T-helper 1 cell treated with Interleukin-12 subunit alpha and Interleukin-12 subunit beta and Interleukin-4 antibody, amounts not matched to agents 30 μg/mL and 1 μg/mL, for 36 hours (primary cell): ENCODE data around the gene GLIS1.
A peak's percentile ranks its signal among the peaks of the same experiment; 100 is the strongest.
"Not testable (repeated sequence)": the region's sequence is repeated elsewhere in the genome, so short reads cannot be mapped to it uniquely, and the experiment has no call there.

Source experiments
- H3K27ac Mint-ChIP-seq: one replicate; pipeline ENCODE4 v1.8.0; 2021; ENCODE audit warnings: mild to moderate bottlenecking, mixed read lengths
- H3K27me3 Mint-ChIP-seq: one replicate; pipeline ENCODE4 v1.8.0; 2021; ENCODE audit warnings: low read depth, mixed read lengths
- H3K36me3 Mint-ChIP-seq: one replicate; pipeline ENCODE4 v1.8.0; 2021; ENCODE audit warnings: low read depth, mixed read lengths
- H3K4me1 Mint-ChIP-seq: one replicate; pipeline ENCODE4 v1.8.0; 2021; ENCODE audit warnings: low read depth, mixed read lengths
- H3K4me3 Mint-ChIP-seq: one replicate; pipeline ENCODE4 v1.8.0; 2021; ENCODE audit warnings: mild to moderate bottlenecking, moderate library complexity, mixed read lengths
- H3K9me3 Mint-ChIP-seq: one replicate; pipeline ENCODE4 v1.8.0; 2021; ENCODE audit warnings: mixed read lengths

Gene GLIS1

GRCh38 chr1:53739109-53739681 lies at the start of gene GLIS1:
TSS of gene GLIS1 (minus strand) at chr1:53739164. CDS start at chr1:53738064, 1,100 bp downstream.
- Mint-ChIP-seq H3K4me3 (peak within 1 kb of the TSS; percentile 51), H3K27ac (no peak within 1 kb of the TSS), H3K9me3 (peaks cover 12% of the 10 kb centered on the region), H3K4me1 (no peaks in the 10 kb centered on the region), H3K36me3 (peaks cover 1% of the 10 kb centered on the region), H3K27me3 (peaks cover 78% of the 10 kb centered on the region)

GRCh38 chr1:53787655-53788054 lies 48.7 kb upstream of the GLIS1 start:
- H3K27me3 Mint-ChIP-seq = no peaks in the 10 kb centered on the region

DNA sequence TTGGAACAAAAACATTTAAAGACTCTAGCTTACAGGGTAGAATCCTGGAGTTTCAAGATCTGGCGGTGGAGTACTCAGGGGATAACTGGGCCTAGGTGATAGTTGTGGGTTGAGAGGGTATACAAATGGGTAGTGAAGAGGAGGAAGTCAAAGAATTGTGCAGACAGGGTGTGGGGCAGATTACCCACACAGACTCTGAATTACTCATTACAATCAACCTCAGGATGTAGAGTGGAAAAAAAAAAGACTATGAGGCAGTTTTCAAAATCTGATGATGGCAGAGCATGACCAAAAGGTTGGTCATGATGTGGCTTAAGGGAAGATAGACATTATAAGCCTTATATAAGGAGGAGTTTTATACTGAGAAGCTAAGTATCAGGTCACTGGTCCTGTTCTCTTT lies 44.1 kb upstream of the GLIS1 start:
- no peak overlapping the region for H3K4me3 Mint-ChIP-seq
- H3K9me3 Mint-ChIP-seq = no peaks in the 10 kb centered on the region
- H3K27ac Mint-ChIP-seq = peak overlapping the region; percentile 52
- peaks cover 20% of the 10 kb centered on the region for H3K4me1 Mint-ChIP-seq
- no peaks in the 10 kb centered on the region for H3K27me3 Mint-ChIP-seq
- H3K36me3 Mint-ChIP-seq = peaks cover 33% of the 10 kb centered on the region

More at GRCh38 chr1:53787655-53788054, 48.7 kb upstream of the GLIS1 start:
- peaks cover 29% of the 10 kb centered on the region for H3K36me3 Mint-ChIP-seq
- no peak overlapping the region for H3K4me3 Mint-ChIP-seq
- H3K4me1 Mint-ChIP-seq = peaks cover 10% of the 10 kb centered on the region
- H3K9me3 Mint-ChIP-seq = no peaks in the 10 kb centered on the region
- no peak overlapping the region for H3K27ac Mint-ChIP-seq

- Mint-ChIP-seq H3K4me1 (peaks cover 20% of the 10 kb centered on the region), H3K27me3 (no peaks in the 10 kb centered on the region), H3K36me3 (peaks cover 34% of the 10 kb centered on the region), H3K9me3 (no peaks in the 10 kb centered on the region), H3K4me3 (no peak overlapping the region), H3K27ac (peak overlapping the region; percentile 0)
Observed at GRCh38 chr1:53781654-53782053, 42.7 kb upstream of the GLIS1 start.

DNA sequence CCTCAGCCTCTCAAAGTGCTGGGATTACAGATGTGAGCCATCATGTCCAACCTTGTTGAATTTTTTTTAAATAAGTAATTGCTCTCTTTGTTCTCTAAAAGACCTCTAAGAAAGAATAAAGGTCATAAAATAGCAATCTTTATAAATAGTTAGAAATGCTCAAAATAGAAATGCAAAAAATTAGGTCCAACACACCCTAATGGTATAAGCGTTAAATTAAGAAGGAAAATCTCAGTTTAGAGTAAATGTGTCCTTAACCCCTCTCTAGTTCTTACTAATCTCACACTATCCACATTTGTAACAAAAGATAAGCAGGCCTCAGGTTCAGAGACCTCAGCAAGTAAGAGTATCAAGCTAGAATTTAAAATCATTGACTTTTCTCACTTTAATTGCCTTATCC lies 38.3 kb upstream of the GLIS1 start:
- Mint-ChIP-seq H3K27me3 (no peaks in the 10 kb centered on the region), H3K27ac (no peak overlapping the region), H3K36me3 (peaks cover 18% of the 10 kb centered on the region), H3K4me3 (no peak overlapping the region), H3K4me1 (peaks cover 10% of the 10 kb centered on the region), H3K9me3 (no peaks in the 10 kb centered on the region)

DNA sequence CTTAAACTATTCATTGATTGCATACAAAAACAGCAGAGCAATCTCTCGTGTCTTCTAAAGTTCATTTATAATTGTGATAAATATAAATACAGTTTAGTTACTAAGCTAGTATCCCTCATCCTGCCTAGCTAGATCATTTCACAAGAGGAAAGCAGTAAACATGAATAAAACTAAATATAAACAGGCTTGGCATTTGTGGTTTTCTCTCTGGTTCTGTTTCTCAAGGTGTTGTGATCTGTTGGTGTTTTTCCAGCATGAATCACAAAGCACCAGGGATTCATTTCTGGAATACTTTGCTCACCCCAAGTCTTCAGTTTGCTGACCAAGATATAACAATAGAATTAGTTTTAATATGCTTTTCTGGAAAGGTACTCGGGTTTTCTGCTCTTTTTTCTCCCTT lies 32.7 kb upstream of the GLIS1 start:
- Mint-ChIP-seq H3K36me3 (peaks cover 10% of the 10 kb centered on the region), H3K27ac (no peak overlapping the region), H3K4me1 (peaks cover 11% of the 10 kb centered on the region), H3K27me3 (no peaks in the 10 kb centered on the region), H3K4me3 (no peak overlapping the region), H3K9me3 (no peaks in the 10 kb centered on the region)

DNA sequence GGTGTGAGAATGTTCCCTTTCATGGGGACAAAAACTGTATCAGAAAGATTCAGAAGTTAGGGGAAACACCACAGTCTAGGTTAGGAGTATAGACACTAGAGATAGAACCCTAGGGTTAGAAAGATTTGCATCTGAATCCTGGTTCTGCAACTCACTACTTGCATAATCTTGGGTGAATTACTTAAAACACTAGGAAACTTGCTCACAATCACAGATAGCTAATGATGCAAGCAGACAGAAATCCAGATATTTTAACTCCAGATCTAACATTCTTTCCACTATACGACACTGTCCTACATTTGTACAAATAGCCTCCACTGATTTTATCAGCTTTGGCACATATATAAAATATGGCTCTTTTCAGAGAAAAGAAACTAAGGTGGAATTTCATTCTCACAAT lies 30.8 kb upstream of the GLIS1 start:
- H3K36me3 Mint-ChIP-seq = peaks cover 10% of the 10 kb centered on the region
- H3K4me3 Mint-ChIP-seq = no peak overlapping the region
- H3K27ac Mint-ChIP-seq = no peak overlapping the region
- no peaks in the 10 kb centered on the region for H3K9me3 Mint-ChIP-seq
- H3K4me1 Mint-ChIP-seq = peaks cover 27% of the 10 kb centered on the region
- H3K27me3 Mint-ChIP-seq = no peaks in the 10 kb centered on the region

GRCh38 chr1:53769184-53769583 lies 30.2 kb upstream of the GLIS1 start:
- peaks cover 11% of the 10 kb centered on the region for H3K36me3 Mint-ChIP-seq
- H3K4me3 Mint-ChIP-seq = no peak overlapping the region
- H3K9me3 Mint-ChIP-seq = no peaks in the 10 kb centered on the region
- no peak overlapping the region for H3K27ac Mint-ChIP-seq
- peaks cover 27% of the 10 kb centered on the region for H3K4me1 Mint-ChIP-seq
- no peaks in the 10 kb centered on the region for H3K27me3 Mint-ChIP-seq

- Mint-ChIP-seq H3K27me3 (no peaks in the 10 kb centered on the region), H3K4me1 (peaks cover 27% of the 10 kb centered on the region), H3K36me3 (peaks cover 14% of the 10 kb centered on the region), H3K4me3 (peak overlapping the region; percentile 77), H3K9me3 (no peaks in the 10 kb centered on the region), H3K27ac (peak overlapping the region; percentile 83)
Observed at GRCh38 chr1:53766831-53767405, 28.0 kb upstream of the GLIS1 start.

DNA sequence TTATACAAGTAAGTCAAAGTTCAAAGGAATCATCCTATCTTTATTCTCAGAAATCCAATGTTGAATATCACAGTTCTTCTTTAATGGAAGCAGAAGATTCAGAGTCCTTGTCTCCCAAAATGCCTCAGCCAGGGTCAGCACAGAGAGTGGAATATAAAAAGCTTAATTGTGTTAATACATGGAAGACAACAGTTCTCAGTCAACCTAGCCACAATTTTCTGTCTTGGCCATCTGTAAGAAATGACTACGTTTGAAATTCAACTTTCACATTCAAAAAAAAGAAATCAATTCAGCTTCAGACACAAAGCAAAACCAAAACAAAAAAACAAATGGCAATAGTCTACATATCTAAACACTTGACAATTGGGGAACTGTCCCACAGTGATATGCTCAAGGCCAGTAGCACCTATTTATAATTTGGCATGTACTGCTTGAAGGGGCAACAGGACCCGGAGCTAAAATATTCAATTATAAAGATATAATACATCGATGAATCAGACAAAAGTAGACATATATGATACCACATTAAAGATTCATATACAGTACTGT lies 27.3 kb upstream of the GLIS1 start:
- H3K4me1 Mint-ChIP-seq = peaks cover 25% of the 10 kb centered on the region

GRCh38 chr1:53765657-53766056 lies 26.7 kb upstream of the GLIS1 start:
- H3K27ac Mint-ChIP-seq = peak overlapping the region; percentile 83
- H3K9me3 Mint-ChIP-seq = no peaks in the 10 kb centered on the region
- H3K4me3 Mint-ChIP-seq = peak overlapping the region; percentile 77
- H3K27me3 Mint-ChIP-seq = no peaks in the 10 kb centered on the region
- peaks cover 25% of the 10 kb centered on the region for H3K4me1 Mint-ChIP-seq
- H3K36me3 Mint-ChIP-seq = peaks cover 7% of the 10 kb centered on the region

More for the DNA sequence above, 27.3 kb upstream of the GLIS1 start:
- no peaks in the 10 kb centered on the region for H3K27me3 Mint-ChIP-seq
- H3K4me3 Mint-ChIP-seq = peak overlapping the region; percentile 77
- H3K9me3 Mint-ChIP-seq = no peaks in the 10 kb centered on the region
- peak overlapping the region; percentile 83 for H3K27ac Mint-ChIP-seq
- peaks cover 12% of the 10 kb centered on the region for H3K36me3 Mint-ChIP-seq

GRCh38 chr1:53763911-53764310 lies 24.9 kb upstream of the GLIS1 start:
- Mint-ChIP-seq H3K27ac (no peak overlapping the region), H3K4me3 (no peak overlapping the region), H3K36me3 (peaks cover 7% of the 10 kb centered on the region)

GRCh38 chr1:53763461-53763860 lies 24.5 kb upstream of the GLIS1 start:
- Mint-ChIP-seq H3K4me3 (no peak overlapping the region), H3K27ac (no peak overlapping the region), H3K4me1 (peaks cover 25% of the 10 kb centered on the region), H3K36me3 (peaks cover 7% of the 10 kb centered on the region), H3K27me3 (no peaks in the 10 kb centered on the region), H3K9me3 (no peaks in the 10 kb centered on the region)

More at GRCh38 chr1:53763911-53764310, 24.9 kb upstream of the GLIS1 start:
- no peaks in the 10 kb centered on the region for H3K27me3 Mint-ChIP-seq
- peaks cover 25% of the 10 kb centered on the region for H3K4me1 Mint-ChIP-seq
- no peaks in the 10 kb centered on the region for H3K9me3 Mint-ChIP-seq

GRCh38 chr1:53760497-53760896 lies 21.5 kb upstream of the GLIS1 start:
- H3K27me3 Mint-ChIP-seq, H3K4me1 Mint-ChIP-seq, H3K27ac Mint-ChIP-seq, H3K36me3 Mint-ChIP-seq, H3K9me3 Mint-ChIP-seq, H3K4me3 Mint-ChIP-seq: not testable (repeated sequence)

DNA sequence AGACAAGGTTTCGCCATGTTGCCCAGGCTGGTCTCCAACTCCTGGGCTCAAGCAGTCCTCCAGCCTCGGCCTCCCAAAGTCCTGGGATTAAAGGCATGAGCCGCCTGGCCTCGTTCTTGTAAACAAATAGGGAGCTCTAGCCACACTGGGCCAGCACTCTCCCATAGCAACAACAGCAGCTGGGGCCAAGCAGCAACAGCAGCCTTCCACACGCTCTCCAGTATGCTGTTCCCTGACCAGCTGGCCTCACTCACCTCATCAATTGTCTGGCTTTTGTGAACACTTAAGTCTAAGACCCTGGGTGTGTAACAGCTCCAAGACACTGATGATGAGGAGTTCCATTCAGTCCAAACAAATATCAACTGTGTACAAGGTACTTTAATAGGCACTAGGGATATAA lies 16.9 kb upstream of the GLIS1 start:
- Mint-ChIP-seq H3K36me3 (no peaks in the 10 kb centered on the region), H3K4me1 (peaks cover 3% of the 10 kb centered on the region), H3K27me3 (peaks cover 3% of the 10 kb centered on the region), H3K27ac (no peak overlapping the region), H3K4me3 (no peak overlapping the region), H3K9me3 (no peaks in the 10 kb centered on the region)
